ENCODE measurements around the gene CALML6.

DNA sequence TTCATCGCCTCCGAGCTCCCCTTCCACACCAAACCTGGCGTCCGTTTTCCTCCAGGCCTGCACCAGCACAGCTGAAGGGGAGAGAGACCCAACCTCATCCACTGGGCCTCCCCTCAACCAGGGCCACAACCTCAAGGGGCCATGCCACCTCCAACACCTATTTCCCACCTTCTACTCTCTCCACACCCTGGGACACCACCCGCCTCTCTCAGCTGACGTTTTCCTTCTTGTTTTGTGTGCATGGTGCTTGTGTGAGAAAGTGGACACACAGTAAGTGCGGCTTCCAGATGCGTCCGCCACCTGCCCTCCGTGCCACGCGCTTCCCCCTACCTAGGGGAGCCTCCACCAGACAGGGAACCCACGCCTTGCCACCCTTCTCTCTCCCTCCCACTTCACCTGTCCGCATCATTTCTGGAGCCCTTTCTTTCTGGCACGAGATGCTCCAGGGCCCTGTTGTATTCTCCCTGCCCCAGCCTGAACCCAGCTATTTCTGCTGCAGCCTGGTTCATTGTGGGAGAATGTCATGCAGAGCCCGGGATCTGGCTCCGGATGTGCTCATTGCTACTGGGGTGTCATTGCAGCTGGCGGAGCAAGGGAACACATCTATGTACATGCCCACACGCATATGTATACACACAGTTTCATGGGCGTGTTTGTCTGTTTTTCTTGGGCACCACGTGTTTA lies 22.8 kb upstream of the CALML6 start:
- TF ChIP-seq RFX5 (IDR thresholded peaks at IDR 0.05; ENCODE audit: low read depth, low read length) (no peak), RAD21 (IDR thresholded peaks at IDR 0.05; ENCODE audit: insufficient read depth, low read depth, low read length) (no peak), POLR2AphosphoS2 (IDR thresholded peaks at IDR 0.05; ENCODE audit: low read depth, low read length) (no peak), ZNF207 (IDR thresholded peaks at IDR 0.05; ENCODE audit: borderline replicate concordance) (no peak), CHD1 (IDR thresholded peaks at IDR 0.05; ENCODE audit: low read depth, low read length) (no peak), ZBTB33 (IDR thresholded peaks at IDR 0.05) (no peak), RBBP5 (conservative IDR thresholded peaks at IDR 0.05) (no peak), HDAC2 (IDR thresholded peaks at IDR 0.05) (no peak), BMI1 (IDR thresholded peaks at IDR 0.05; ENCODE audit: borderline replicate concordance) (no peak)
- TF ChIP-seq, protein P1, sequence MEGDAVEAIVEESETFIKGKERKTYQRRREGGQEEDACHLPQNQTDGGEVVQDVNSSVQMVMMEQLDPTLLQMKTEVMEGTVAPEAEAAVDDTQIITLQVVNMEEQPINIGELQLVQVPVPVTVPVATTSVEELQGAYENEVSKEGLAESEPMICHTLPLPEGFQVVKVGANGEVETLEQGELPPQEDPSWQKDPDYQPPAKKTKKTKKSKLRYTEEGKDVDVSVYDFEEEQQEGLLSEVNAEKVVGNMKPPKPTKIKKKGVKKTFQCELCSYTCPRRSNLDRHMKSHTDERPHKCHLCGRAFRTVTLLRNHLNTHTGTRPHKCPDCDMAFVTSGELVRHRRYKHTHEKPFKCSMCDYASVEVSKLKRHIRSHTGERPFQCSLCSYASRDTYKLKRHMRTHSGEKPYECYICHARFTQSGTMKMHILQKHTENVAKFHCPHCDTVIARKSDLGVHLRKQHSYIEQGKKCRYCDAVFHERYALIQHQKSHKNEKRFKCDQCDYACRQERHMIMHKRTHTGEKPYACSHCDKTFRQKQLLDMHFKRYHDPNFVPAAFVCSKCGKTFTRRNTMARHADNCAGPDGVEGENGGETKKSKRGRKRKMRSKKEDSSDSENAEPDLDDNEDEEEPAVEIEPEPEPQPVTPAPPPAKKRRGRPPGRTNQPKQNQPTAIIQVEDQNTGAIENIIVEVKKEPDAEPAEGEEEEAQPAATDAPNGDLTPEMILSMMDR (IDR thresholded peaks at IDR 0.05 in 2 of 3, conservative IDR thresholded peaks at IDR 0.05 in 1 of 3; ENCODE audit: control insufficient read depth in 2 of 3, extremely low read depth in 1 of 3, insufficient read depth in 1 of 3, low read depth in 3 of 3, low read length in 3 of 3): no peak
- TF ChIP-seq, protein P2, sequence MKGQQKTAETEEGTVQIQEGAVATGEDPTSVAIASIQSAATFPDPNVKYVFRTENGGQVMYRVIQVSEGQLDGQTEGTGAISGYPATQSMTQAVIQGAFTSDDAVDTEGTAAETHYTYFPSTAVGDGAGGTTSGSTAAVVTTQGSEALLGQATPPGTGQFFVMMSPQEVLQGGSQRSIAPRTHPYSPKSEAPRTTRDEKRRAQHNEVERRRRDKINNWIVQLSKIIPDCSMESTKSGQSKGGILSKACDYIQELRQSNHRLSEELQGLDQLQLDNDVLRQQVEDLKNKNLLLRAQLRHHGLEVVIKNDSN (IDR thresholded peaks at IDR 0.05; ENCODE audit: borderline replicate concordance, extremely low read length, insufficient read depth, low read depth, low read length): no peak

Measured in GM12878 (cell line).